BJ (cell line): ENCODE data around the gene LIPA. TPM values are rescaled to one million over a fixed set of nuclear protein-coding genes. Genes with fewer than 3 reads are reported as not detected.

Experiments used
- CTCF ChIA-PET: fragments of 350-600 bp; formaldehyde crosslinking; extraction: SDS; loops from one replicate; lab custom pipeline; 2021; ENCODE audit warnings: antibody characterized with exemption, inconsistent platforms; lab: Yijun Ruan, JAX
- POLR2A ChIA-PET: fragments of 300-600 bp; sonication (Branson Sonifier 250); formaldehyde crosslinking; extraction: SDS; loops from one replicate; lab custom pipeline; 2021; ENCODE audit warnings: antibody characterized with exemption; lab: Charles Lee
- DNase-seq: peaks from one replicate; pipeline ENCODE4 v3.0.0-alpha.2; 2011; ENCODE audit warnings: low read depth
- H3K27me3 ChIP-seq: 2 replicates; pipeline ENCODE4 v1.6.0; 2011; ENCODE audit warnings: low read length; ENCODE audit not compliant: control insufficient read depth, insufficient read depth
- H3K36me3 ChIP-seq: 2 replicates; pipeline ENCODE4 v1.5.1; 2011; ENCODE audit warnings: low read length; ENCODE audit not compliant: control insufficient read depth, insufficient read depth
- H3K4me3 ChIP-seq: 2 replicates; pipeline ENCODE4 v1.5.1; 2011; ENCODE audit warnings: low read depth, mild to moderate bottlenecking, control low read depth, low read length
- polyA plus RNA-seq: library from polyadenylated mRNA; depleted of rRNA; stranded (reverse); fragments of >200 nt; gene quantifications from 2 replicates; pipeline ENCODE4 v1.2.3, GENCODE V29; 2011
- TF ChIP-seq, protein P1 (sequence below): IDR thresholded peaks from 2 replicates; pipeline ENCODE4 v1.5.1; 2011; ENCODE audit warnings: low read depth, mild to moderate bottlenecking, control low read depth, inconsistent platforms, low read length, moderate library complexity; ENCODE audit not compliant: insufficient read depth

The LIPA gene
- polyA plus RNA-seq, 1 experiment, result 80.3 TPM

DNA sequence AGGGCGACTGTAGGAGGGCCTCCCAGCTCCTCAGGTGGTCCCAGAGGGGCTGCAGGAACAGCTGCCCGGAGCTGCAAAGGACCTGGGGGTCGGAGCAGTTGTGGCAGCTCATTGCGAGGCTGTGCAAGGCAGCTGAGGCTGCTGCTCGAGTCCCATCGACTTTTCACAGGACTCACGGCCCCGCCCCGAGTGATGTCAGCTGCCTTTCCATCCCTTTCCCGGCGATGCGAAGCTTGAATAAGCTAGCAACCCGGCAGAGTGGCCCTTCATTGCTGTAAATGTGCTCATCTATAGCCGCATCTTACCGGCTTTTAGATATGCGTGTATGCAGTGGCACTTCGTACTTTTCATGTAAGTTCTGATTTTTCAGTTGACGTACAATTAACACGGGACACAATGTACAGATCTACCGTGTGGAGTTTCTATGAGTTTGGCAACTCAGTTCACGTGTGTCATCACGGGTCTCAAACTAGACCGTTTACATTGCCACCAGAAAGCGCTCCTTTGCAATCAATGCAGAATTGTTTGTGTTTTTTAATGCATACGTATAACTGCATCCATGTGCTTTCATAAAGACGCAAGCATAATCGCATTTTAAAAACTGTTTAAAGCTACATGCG, 44.3 kb downstream of the LIPA start, which contains the start of gene CH25H:
Gene CH25H, minus strand, starts transcription at position 137 of the 620 bp plus-strand sequence. Its CDS starts 25 bp downstream, at position 112.
- Histone ChIP-seq H3K4me3 (peak within 1 kb of the TSS; percentile 36), H3K36me3 (no peaks in the 10 kb centered on the region), H3K27me3 (peaks cover 7% of the 10 kb centered on the region)
- DNase-seq, result no peak
- ChIA-PET POLR2A (interaction anchor here (0.5 to 0.7 kb wide), 2 partner anchors 116 to 173 kb away, joined by 3 to 4 read pairs; no protein-coding TSS in a partner anchor), CTCF (interaction anchor here (1.0 to 2.9 kb wide), 5 partner anchors 8 to 181 kb away, joined by 3 to 21 read pairs (median 6); no protein-coding TSS in a partner anchor)
- TF ChIP-seq, protein P1, sequence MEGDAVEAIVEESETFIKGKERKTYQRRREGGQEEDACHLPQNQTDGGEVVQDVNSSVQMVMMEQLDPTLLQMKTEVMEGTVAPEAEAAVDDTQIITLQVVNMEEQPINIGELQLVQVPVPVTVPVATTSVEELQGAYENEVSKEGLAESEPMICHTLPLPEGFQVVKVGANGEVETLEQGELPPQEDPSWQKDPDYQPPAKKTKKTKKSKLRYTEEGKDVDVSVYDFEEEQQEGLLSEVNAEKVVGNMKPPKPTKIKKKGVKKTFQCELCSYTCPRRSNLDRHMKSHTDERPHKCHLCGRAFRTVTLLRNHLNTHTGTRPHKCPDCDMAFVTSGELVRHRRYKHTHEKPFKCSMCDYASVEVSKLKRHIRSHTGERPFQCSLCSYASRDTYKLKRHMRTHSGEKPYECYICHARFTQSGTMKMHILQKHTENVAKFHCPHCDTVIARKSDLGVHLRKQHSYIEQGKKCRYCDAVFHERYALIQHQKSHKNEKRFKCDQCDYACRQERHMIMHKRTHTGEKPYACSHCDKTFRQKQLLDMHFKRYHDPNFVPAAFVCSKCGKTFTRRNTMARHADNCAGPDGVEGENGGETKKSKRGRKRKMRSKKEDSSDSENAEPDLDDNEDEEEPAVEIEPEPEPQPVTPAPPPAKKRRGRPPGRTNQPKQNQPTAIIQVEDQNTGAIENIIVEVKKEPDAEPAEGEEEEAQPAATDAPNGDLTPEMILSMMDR, result no peak

DNA sequence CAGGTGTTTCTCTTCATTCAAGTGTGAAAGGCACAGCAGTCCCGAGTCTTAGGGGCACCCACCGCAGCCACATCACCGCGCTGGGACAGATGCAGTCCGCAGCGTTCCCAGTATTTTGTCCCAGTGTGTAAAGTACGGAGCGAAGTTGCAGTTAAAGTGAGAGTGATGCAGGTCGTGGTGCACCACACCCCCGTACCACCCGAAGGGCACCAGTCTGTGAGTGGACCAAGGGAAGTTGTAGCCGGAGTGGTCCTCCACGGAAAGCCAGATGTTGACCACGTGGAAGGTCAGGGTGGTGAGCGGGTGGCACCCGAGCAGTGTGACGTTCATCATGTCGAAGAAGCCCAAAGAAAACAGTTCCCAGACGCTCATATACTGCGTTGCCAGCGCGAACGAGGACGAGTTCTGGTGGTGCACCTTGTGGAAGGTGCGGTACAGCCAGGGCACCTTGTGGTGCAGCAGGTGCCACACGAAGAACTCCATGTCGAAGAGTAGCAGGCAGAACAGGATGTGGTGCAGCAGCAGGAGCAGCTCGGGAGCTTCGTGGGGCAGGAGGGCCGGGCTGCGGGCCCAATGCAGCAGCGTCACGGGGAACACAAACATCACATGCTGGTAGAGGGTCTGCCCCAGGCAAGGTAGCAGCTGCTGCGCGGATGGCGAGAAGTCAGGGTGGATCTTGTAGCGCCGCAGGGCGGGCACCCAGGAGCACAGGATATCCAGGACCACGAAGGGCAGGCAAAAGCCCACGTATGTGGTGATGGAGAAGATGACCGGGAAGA, 45.0 kb downstream of the LIPA start:
- CTCF ChIA-PET, result interaction anchor here (0.8 to 2.9 kb wide), 5 partner anchors 9 to 181 kb away, joined by 3 to 21 read pairs (median 6); no protein-coding TSS in a partner anchor
- peaks cover 7% of the 10 kb centered on the region for H3K27me3 ChIP-seq
- TF ChIP-seq, protein P1, result no peak
- POLR2A ChIA-PET, result no interaction called here
- no peaks in the 10 kb centered on the region for H3K36me3 ChIP-seq
- DNase-seq, result no peak
- peak overlapping the region; percentile 36 for H3K4me3 ChIP-seq

DNA sequence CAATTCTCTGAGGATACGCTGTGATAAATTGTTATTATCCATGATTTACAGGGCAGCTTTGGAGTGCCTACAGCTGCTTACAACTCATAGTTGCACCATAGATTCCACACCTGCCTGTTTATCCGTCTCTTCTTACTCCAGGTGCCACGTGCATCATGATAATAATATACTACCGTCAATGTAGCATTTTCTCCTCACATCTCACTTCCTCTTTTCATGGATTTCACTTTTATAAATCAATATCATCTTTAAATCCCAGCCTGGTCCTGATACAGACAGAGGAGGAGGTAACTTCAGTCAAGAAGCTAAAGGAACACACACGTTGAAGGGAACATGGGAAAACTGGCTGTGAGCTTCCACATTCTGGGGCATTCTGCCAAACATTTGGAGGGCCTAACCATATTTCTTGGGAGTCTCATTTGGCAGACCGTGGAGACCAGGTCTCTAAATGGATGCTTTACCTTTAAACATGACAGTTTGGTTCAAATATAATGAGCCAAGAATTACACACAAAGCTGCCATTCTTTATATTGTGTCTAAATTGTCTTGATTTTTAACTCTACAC, 46.9 kb downstream of the LIPA start:
- ChIA-PET CTCF (interaction anchor here (0.7 to 1.1 kb wide), 3 partner anchors 9 to 176 kb away, joined by 3 read pairs; no protein-coding TSS in a partner anchor), POLR2A (no interaction called here)
- H3K27me3 ChIP-seq, result peaks cover 7% of the 10 kb centered on the region
- H3K4me3 ChIP-seq, result no peak overlapping the region
- TF ChIP-seq, protein P1, result no peak
- DNase-seq, result no peak
- H3K36me3 ChIP-seq, result no peaks in the 10 kb centered on the region

DNA sequence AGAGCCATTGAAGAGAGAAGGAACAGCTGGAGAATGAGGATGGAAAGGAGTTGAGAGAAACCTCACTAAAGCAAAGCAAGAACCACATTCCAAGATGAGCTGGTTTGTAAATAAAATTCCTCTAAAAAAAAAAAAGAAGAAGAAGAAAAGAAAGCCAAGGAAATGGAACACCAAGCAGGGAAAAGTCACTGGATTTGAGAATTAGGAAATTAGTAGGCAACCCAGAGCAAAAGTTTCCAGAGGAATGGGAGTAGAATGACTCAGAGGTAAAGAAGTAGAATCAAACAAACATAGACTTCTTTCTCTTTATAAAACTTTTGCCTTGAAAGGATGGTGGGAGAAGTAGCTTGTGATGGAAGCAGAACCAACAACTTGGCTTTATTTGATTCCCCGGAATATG, 48.3 kb downstream of the LIPA start:
- Histone ChIP-seq H3K36me3 (no peaks in the 10 kb centered on the region), H3K4me3 (no peak overlapping the region), H3K27me3 (peaks cover 7% of the 10 kb centered on the region)
- TF ChIP-seq, protein P1, result no peak
- POLR2A ChIA-PET, result no interaction called here
- CTCF ChIA-PET, result interaction anchor here (1.4 kb wide), 1 partner anchor 173 kb away, joined by 5 read pairs; no protein-coding TSS in a partner anchor
- no peak for DNase-seq
